ENCODE measurements around the gene JAKMIP2.
"Not testable (repeated sequence)": the region's sequence is repeated elsewhere in the genome, so short reads cannot be mapped to it uniquely, and the experiment has no call there.

The JAKMIP2 gene

GRCh38 chr5:147586832-147587231, 195.7 kb downstream of the JAKMIP2 start:
- no peak for DNase-seq

DNA sequence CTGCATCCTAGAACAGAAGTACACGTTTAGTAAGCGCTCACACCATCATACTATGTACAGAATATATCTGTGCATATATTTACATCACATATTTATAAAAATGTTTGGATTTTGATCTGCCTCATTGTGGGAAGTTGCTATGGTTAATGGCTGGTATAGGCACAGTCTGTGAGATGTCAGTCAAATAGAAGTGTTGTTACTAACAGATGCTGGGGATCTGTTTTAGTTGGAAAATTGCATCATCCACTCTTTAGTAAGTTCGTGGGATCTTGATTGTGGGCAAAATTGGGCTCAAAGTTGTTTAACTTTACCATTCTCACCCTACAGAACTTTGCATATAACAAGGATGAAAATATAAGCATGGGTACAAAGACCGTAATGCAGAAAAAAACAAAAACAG, 196.3 kb downstream of the JAKMIP2 start:
- no peak for DNase-seq

GRCh38 chr5:147582272-147582671, 200.3 kb downstream of the JAKMIP2 start:
- not testable (repeated sequence) for DNase-seq

DNA sequence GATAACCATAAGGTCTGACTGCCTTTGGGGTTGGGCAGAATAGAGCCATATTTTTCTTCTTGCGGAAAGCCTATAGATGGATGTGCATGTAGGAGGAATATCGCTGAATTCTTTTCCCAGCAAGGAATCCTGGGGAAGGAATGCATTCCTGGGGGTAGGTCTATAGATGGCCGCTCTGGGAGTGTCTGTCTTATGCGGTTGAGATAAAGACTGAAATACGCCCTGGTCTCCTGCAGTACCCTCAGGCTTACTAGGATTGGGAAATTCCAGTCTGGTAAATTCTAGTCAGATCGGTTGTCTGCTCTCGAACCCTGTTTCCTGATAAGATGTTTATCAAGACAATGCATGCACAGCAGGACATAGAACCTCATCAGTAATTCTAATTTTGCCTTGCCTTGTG, 202.1 kb downstream of the JAKMIP2 start:
- not testable (repeated sequence) for DNase-seq

DNA sequence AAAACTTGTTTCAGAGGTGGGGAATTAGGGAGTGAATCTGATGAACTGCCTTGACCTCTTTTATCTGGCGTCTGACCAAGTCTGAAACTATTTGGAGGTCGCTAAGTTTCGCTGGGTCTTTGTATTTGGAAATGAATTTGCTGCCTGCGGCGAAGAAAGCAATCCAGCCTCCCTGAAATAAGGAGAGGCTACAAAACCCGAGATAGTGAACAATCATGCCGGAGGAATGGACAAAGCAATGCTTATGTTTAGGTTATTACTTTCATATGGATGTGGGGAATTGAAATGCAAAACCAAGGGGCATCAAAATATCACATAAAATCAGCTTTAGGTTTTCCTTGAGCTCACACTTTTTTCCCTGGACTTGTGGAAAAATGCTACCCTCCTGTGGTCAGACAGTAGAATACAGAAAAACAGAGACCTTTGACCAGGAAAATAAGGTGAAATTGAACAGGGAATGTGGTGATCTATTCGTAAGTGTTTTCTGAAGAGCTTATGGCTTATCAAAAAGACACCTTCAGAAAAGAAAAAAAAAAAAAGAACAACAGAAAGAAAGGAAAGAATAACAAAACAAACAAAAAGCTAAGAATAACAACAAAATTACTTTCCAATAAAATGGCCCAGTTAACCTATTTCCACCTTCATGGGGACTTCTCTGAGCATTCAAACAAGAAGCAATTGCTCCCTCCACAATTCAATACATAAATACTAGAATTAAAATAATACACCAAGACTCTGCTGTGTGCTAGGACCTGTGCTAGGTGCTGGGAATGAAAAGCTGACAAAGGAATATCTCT, 204.1 kb downstream of the JAKMIP2 start:
- peak; percentile 35 for DNase-seq

DNA sequence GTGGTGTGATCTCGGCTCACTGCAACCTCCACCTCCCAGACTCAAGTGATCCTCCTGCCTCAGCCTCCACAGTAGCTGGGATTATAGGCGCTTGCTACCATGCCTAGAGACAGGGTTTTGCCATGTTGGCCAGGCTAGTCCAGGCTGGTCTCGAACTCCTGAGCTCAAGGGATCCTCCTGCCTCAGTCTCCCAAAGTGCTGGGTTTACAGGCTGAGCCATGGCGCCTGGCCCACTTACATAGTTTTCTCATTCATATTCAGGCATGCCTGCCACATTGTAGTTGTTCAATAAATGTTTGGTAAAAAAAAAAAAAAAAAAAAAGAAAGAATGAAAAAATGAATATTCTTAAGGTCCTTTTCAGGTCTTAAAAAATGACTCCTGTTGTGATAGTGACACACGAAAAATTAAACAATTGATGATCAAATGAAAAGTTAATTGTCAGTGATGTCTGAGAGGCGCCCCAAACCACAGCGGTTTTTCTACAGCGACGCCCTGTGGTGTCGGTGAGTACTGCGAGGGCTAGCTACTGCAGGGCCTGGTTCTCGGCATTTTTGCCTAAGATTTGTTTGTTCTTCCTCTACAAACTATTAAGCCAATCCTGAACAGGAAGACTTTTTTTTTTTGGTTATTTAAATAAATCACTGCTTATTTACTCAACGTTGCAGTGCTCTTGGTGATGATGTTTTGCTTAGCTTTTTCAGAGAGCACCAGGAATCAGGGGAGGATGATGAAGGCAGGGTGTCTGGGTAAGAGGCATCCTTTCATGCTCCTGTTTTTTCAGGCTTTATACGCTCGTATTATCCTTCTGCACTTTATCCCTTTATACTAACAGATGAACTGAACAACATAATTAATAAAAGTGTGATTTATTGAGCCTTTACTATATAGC, 205.6 kb downstream of the JAKMIP2 start:
- peak; percentile 31 for DNase-seq

- DNase-seq = no peak
Measured at GRCh38 chr5:147575598-147575997, 206.9 kb downstream of the JAKMIP2 start.

DNA sequence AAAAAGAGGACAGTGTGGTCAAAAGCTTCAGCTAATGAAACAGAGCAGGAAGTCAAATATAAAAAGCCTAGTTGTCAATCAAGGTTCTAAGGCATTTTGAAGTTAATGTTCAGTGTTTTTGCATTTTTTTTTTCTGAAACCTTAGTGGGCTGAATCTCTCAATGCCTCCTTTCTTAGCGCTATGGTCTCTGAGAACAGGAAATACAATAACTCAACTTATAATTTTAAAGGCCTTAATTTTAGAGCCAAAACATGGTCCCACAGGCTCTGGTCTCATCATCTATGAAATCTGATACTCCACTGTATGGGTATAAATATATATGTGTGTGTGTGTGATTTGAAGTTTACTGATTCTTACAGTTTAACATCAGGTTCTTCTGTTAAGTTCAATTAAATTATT, 209.3 kb downstream of the JAKMIP2 start:
- no peak for DNase-seq

DNA sequence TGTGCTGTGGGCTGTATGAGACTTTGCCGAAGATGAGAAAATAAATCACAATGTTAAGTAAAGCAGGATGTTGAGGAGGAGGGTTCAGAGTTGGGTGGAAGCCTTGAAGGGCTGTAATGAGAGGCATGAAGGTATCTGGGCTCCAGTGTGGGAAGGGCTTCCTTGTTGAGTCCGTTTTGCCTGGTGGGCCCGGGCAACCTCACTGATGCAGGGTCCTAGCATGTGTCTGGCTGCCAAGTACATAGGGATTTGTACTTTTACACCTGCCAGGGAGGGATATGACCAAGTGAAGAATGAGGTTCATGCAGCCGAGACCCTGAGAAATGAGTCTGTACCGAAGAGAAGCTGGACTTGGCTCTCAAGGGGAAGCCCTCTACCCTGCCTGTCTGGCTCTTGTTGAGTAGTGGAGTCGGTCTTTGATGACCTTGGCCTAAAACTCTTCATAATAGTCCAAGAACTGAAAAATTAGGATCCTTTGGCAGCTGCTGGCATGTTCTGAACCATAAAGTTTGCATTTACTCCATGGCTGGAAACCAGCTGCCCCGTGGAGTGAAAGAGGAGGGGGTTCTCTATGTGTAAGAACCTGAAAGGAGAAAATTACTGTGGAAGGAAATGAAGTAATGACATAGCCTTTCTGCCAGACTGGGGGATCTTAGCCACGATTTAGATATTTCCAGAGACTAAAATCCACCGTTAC, 213.7 kb downstream of the JAKMIP2 start:
- DNase-seq = no peak

DNA sequence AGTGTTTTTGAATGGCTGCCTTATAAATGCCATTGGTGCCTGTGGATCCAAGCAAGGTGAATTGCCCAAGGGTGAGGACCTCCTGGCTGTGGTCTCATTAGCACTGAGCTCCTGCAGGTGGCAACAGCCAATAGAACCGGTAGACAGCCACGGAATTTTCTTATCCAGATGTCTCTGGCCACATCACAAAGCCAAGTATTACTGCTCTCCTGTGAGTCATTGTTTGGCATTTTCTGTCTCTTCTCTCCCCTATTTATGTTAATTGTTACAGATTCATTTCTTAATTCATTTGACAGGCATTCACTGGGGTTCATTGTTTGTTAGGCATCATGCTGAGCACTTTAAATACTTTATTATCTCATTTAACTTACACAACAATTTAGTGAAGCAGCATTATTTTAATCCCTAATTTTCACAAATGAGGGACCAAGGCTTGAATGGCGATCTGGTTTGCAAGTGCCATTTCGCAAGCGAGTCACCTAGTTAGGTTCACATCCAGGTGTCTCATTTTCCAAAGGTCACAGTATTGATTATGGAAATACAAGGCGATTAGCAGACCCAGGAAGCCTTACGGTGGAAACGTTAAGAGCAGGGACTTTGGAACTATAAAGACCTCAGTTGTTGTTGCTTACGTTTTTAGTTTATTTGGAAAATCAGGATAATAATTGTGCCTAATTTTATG, 214.5 kb downstream of the JAKMIP2 start:
- no peak for DNase-seq

DNA sequence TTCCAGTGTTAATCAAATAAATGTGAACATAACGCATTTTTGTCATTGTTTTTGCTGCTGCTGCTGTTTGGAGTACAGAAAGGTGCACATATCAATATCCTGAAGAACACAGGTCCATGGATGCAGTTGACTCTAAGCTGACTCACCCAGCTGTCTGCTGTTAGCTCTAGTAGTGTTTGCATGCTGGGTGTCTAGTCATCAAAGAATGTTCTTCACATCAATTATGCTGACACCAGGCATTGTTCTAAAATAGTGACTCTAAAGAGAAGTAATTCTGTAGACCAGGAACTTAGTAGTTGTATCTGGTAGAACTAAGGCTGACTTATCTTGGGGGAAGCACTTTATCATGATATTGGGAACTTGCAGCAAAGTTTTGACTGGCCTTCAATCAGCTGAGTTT, 217.0 kb downstream of the JAKMIP2 start:
- DNase-seq = no peak

- DNase-seq = no peak
Measured at GRCh38 chr5:147564124-147564486, 218.4 kb downstream of the JAKMIP2 start.

- DNase-seq = no peak
Measured at GRCh38 chr5:147563466-147564123, 218.9 kb downstream of the JAKMIP2 start.

- no peak for DNase-seq
Measured at GRCh38 chr5:147561435-147561834, 221.1 kb downstream of the JAKMIP2 start.

DNA sequence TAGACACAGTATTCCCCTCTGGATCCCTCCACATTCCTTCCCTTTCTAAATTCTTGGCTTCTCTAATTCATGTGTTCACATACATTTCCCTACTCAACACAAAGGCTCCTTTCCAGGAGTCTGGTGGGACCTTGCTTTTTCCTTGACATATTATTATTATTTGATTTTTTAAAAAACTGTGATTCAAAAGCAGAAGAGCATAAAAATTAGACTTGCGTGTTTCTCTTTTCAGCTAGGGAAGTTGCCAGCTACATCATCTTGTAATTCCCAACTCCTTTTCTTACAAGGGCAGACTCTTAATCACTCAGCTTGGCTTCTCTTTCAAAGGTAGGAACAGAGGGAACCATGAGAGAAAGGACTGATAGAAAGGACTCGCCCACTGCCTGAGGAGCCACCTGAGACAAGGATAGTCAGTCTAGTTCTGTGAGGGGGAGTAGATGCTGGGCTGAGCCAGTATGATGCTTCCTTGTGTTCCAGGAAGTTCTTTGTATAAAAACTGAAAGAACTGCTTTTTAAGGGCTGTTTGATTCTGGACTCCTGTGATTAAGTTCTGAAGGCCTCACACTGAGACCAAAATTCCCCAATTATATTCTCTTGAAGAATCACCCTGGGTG, 221.7 kb downstream of the JAKMIP2 start:
- DNase-seq = no peak

DNA sequence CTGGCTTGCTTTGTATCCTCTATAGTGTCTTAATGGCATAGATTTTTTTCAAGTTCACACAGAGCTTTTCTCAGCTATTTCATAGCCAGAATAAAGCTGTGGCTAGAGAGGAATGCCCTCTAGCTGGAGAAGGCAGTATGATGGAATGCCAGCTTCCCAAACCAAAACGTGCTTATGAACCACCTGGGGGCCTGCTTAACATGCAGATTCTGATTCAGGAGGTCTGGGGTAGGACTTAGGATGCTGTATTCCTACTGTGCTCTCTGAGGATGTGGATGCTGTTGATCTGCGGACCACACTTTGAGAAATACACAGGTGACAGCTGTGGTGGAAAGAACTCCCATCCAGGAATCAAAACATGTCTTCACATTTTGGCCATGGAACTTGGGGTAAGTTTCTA, 222.8 kb downstream of the JAKMIP2 start:
- no peak for DNase-seq

GRCh38 chr5:147558826-147559225, 223.7 kb downstream of the JAKMIP2 start:
- DNase-seq = peak; percentile 23

GRCh38 chr5:147557876-147558745, 224.4 kb downstream of the JAKMIP2 start:
- DNase-seq = no peak

DNA sequence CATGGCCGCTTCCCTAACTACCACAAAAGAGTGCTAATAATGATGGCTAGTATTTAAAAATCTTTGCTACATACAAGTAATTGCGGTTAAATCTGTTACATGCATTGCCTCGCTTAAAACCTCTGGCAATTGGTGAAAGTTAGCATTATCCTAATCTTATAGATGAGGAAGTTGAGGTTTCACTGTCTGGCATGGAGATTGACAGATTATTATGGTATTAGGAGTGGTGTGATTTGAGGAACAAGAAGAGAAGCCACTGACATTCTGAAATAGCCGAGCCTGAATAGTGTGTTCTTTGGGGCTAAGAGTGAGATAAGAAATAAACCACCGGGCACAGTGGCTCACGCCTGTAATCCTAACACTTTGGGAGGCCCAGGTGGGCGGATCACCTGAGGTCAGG, 227.4 kb downstream of the JAKMIP2 start:
- DNase-seq = peak; percentile 4

GRCh38 chr5:147554261-147554817, 228.2 kb downstream of the JAKMIP2 start:
- no peak for DNase-seq
